Activated CD8-positive, alpha-beta T cell treated with anti-CD3 and anti-CD28 coated beads for 36 hours (primary cell): Measurements from ENCODE around the gene ERCC8. TPM values are rescaled to one million over a fixed set of nuclear protein-coding genes. Genes with fewer than 3 reads are reported as not detected.
"Not testable (repeated sequence)": the region's sequence is repeated elsewhere in the genome, so short reads cannot be mapped to it uniquely, and the experiment has no call there.

ENCODE experiments used
- ATAC-seq: fragments of 200-7000 bp; cut with Tn5 transposase; one replicate; pipeline ENCODE4 v1.10.0; 2021; ENCODE audit warnings: mild to moderate bottlenecking, moderate library complexity
- CTCF ChIA-PET: fragments of 350-600 bp; sonication (Branson Sonifier 250); formaldehyde crosslinking; loops from one replicate; lab custom pipeline; 2021; ENCODE audit warnings: antibody characterized with exemption; lab: Charles Lee
- POLR2A ChIA-PET: fragments of 350-600 bp; sonication (Branson Sonifier 250); formaldehyde crosslinking; loops from one replicate; lab custom pipeline; 2021; ENCODE audit warnings: antibody characterized with exemption; lab: Charles Lee
- DNase-seq: peaks from one replicate; pipeline ENCODE4 v3.0.0-alpha.2; 2020
- H3K27ac Mint-ChIP-seq: one replicate; pipeline ENCODE4 v1.8.0; 2021; ENCODE audit warnings: mild to moderate bottlenecking, mixed read lengths
- H3K27me3 Mint-ChIP-seq: one replicate; pipeline ENCODE4 v1.8.0; 2021; ENCODE audit warnings: mixed read lengths
- H3K36me3 Mint-ChIP-seq: one replicate; pipeline ENCODE4 v1.8.0; 2021; ENCODE audit warnings: low read depth, mixed read lengths
- H3K4me1 Mint-ChIP-seq: one replicate; pipeline ENCODE4 v1.8.0; 2021; ENCODE audit warnings: low read depth, mixed read lengths
- H3K4me3 Mint-ChIP-seq: one replicate; pipeline ENCODE4 v1.8.0; 2021; ENCODE audit warnings: mild to moderate bottlenecking, moderate library complexity, mixed read lengths
- H3K9me3 Mint-ChIP-seq: one replicate; pipeline ENCODE4 v1.8.0; 2021; ENCODE audit warnings: mixed read lengths
- CTCF ChIP-seq: fragments of 200-600 bp; IDR thresholded peaks from one replicate; pipeline ENCODE4 v1.8.0; 2022; ENCODE audit warnings: antibody characterized with exemption, mild to moderate bottlenecking
- intact Hi-C: fragments of 100-400 bp; cut with micrococcal nuclease; formaldehyde crosslinking; loops from one replicate; pipeline ENCODE4 v1.10.0; 2022
- total RNA-seq, 2 experiments: library from RNA; stranded (reverse); gene quantifications; one replicate each; pipeline ENCODE4 v1.2.3, GENCODE V29; 2021

ERCC8 gene
- total RNA-seq, 2 experiments from 2014 or later, result 10.8 to 11.7 TPM

DNA sequence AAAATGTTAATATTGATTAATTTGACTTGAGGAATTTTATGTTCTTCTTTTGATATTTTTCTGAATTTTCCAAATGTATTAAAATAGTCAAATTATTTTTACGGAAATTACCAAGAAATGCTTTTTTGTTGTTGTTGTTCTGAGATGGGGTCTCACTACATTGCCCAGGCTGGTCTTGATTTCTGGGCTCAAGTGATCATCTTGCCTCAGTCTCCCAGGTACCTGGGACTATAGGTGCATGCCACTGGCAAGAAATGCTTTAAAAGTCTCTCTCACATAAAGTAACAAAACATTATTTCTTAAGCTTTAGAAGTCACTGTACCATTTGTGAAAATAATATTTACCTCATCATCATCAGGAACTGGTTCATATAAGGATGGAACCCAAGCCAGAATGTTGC, 57.8 kb downstream of the ERCC8 start:
- TF ChIP-seq CTCF, result no peak

DNA sequence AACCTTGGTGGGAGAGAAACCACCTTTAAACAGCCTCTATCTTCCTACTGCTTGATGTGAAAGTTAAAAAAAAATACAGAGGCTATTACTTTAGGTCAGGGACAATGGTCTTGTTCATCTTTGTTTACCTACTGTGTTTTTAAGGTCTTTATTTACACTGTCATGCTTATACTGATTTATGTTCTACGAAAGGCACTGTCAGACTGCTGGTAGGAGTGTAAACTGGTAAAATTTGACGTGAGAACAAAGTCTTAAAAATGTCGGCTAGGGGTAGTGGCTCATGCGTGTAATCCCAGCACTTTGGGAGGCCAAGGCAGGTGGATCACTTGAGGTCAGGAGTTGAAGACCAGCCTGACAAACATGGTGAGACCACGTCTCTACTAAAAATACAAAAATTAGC, 58.7 kb downstream of the ERCC8 start:
- H3K9me3 Mint-ChIP-seq, result peaks cover 3% of the 10 kb centered on the region
- ChIA-PET POLR2A (no interaction called here), CTCF (no interaction called here)
- intact Hi-C loops, result no loop called here
- H3K27ac Mint-ChIP-seq, result no peak overlapping the region
- no peaks in the 10 kb centered on the region for H3K27me3 Mint-ChIP-seq
- H3K36me3 Mint-ChIP-seq, result peaks cover 37% of the 10 kb centered on the region
- peaks cover 2% of the 10 kb centered on the region for H3K4me1 Mint-ChIP-seq
- no peak for TF ChIP-seq CTCF
- no peak overlapping the region for H3K4me3 Mint-ChIP-seq
- ATAC-seq (no peak), DNase-seq (no peak)

More for the DNA sequence above, 57.8 kb downstream of the ERCC8 start:
- Mint-ChIP-seq H3K9me3 (peaks cover 3% of the 10 kb centered on the region), H3K4me1 (peaks cover 2% of the 10 kb centered on the region), H3K36me3 (peaks cover 30% of the 10 kb centered on the region), H3K27me3 (no peaks in the 10 kb centered on the region), H3K27ac (no peak overlapping the region), H3K4me3 (no peak overlapping the region)
- DNase-seq, result no peak
- POLR2A ChIA-PET, result interaction anchor here (0.7 kb wide), 1 partner anchor 86 kb away, joined by 3 read pairs; no protein-coding TSS in a partner anchor
- CTCF ChIA-PET, result no interaction called here
- intact Hi-C loops, result no loop called here
- ATAC-seq, result no peak

GRCh38 chr5:60883229-60883628, 61.6 kb downstream of the ERCC8 start:
- H3K9me3 Mint-ChIP-seq, result peaks cover 10% of the 10 kb centered on the region
- no peaks in the 10 kb centered on the region for H3K27me3 Mint-ChIP-seq
- intact Hi-C loops, result no loop called here
- H3K4me1 Mint-ChIP-seq, result no peaks in the 10 kb centered on the region
- DNase-seq, result no peak
- H3K27ac Mint-ChIP-seq, result no peak overlapping the region
- POLR2A ChIA-PET, result no interaction called here
- CTCF ChIA-PET, result no interaction called here
- H3K4me3 Mint-ChIP-seq, result no peak overlapping the region
- no peak for ATAC-seq
- no peak for TF ChIP-seq CTCF
- peaks cover 28% of the 10 kb centered on the region for H3K36me3 Mint-ChIP-seq

DNA sequence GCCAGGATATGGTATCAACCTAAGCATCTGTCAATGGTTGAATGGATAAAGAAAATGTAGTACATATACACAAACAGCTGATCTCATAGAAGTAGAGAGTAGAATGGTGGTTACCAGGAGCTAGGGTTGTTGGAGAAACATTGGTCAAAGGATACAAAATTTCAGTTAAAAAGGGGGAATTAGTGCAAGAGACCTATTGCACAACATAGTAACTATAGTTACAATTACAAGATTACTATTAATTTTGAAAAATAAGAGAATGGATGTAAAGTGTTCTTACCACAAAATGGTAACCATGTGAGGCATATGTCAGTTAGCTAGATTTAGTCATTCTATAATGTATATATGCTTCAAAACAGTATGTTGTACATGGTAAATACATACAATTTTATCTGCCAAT, 72.0 kb downstream of the ERCC8 start:
- ATAC-seq, result no peak
- Mint-ChIP-seq H3K27me3 (no peaks in the 10 kb centered on the region), H3K27ac (no peak overlapping the region), H3K9me3 (peaks cover 20% of the 10 kb centered on the region), H3K4me1 (no peaks in the 10 kb centered on the region), H3K4me3 (no peak overlapping the region), H3K36me3 (peaks cover 28% of the 10 kb centered on the region)
- TF ChIP-seq CTCF, result no peak
- intact Hi-C loops, result no loop called here
- DNase-seq, result no peak
- CTCF ChIA-PET, result no interaction called here
- POLR2A ChIA-PET, result no interaction called here

DNA sequence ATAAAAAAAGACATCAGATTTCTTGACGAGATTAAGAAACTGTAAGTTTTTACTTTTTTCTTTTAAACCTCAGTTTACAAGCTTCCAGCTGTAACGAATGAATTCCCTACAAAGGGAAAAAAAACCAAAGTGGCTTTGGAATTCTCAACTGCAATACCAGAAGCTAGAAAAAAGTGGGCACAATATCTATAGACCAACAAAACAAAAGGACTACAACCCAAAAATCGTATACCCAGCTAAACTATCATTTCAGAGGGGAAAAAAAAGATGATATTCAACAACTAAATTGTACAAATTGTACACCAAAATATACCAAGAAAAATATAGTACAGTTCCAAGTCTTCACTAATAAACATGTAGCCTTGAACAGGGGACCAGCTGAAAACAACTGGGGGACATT, 74.0 kb downstream of the ERCC8 start:
- ATAC-seq, result no peak
- peaks cover 28% of the 10 kb centered on the region for H3K36me3 Mint-ChIP-seq
- DNase-seq, result no peak
- H3K4me1 Mint-ChIP-seq, result no peaks in the 10 kb centered on the region
- no peak overlapping the region for H3K4me3 Mint-ChIP-seq
- peaks cover 22% of the 10 kb centered on the region for H3K9me3 Mint-ChIP-seq
- ChIA-PET POLR2A (interaction anchor here (0.6 kb wide), 1 partner anchor 56 kb away, joined by 3 read pairs; no protein-coding TSS in a partner anchor), CTCF (no interaction called here)
- no peak overlapping the region for H3K27ac Mint-ChIP-seq
- H3K27me3 Mint-ChIP-seq, result no peaks in the 10 kb centered on the region
- intact Hi-C loops, result no loop called here
- no peak for TF ChIP-seq CTCF

DNA sequence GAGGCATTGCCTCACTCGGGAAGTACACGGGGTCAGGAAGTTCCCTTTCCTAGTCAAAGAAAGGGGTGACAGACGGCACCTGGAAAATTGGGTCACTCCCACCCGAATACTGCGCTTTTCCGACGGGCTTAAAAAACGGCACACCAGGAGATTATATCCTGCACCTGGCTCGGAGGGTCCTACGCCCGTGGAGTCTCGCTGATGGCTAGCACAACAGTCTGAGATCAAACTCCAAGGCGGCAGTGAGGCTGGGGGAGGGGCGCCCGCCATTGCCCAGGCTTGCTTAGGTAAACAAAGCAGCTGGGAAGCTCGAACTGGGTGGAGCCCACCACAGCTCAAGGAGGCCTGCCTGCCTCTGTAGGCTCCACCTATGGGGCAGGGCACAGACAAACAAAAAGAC, 84.3 kb downstream of the ERCC8 start:
- H3K27ac Mint-ChIP-seq, H3K4me3 Mint-ChIP-seq, CTCF ChIA-PET, ATAC-seq, H3K9me3 Mint-ChIP-seq, H3K4me1 Mint-ChIP-seq, DNase-seq, H3K36me3 Mint-ChIP-seq, H3K27me3 Mint-ChIP-seq, POLR2A ChIA-PET, intact Hi-C loops: not testable (repeated sequence)
